Activated T-helper 9 cell treated with anti-CD3 and anti-CD28 coated beads, Interleukin-2, amount 50 U/mL, for 16 hours (primary cell): ENCODE measurements around the gene SIN3A.
"Not testable (repeated sequence)": the region's sequence is repeated elsewhere in the genome, so short reads cannot be mapped to it uniquely, and the experiment has no call there.

Experiments
- DNase-seq: peaks from one replicate; pipeline ENCODE4 v3.0.0-alpha.2; 2020; ENCODE audit warnings: low read depth

SIN3A gene

DNA sequence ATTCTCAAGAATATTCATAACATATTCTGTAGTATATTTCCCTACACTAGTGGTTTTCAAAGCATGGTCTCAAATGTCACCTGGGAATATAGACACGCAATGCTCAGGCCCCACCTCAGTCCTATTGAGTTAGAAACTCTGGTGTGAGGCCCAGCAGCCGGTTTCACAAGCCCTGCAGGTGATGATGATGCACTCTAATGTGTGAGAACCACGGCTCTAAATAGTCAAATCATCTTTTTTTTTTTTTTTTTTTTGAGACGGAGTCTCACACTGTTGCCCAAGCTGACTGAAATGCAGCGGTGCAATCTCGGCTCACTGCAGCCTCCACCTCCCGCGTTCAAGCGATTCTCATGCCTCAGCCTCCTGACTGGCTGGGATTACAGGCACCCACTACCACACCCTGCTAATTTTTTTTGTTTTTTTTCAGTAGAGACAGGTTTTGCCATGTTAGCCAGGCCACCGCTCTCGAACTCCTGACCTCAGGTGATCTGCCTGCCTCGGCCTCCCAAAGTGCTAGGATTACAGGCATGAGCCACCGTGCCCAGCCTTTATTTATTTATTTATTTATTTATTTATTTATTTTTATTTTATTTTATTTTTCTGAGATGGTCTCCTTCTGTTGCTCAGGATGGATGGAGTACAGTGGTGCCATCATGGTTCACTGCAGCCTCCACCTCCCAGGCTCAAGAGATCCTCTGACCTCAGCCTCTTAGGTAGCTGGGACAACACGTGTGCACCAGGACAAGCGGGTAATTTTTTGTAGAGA is 117.7 kb downstream of the SIN3A start:
- DNase-seq: not testable (repeated sequence)

GRCh38 chr15:75332093-75332492 is 119.4 kb downstream of the SIN3A start:
- not testable (repeated sequence) for DNase-seq

DNA sequence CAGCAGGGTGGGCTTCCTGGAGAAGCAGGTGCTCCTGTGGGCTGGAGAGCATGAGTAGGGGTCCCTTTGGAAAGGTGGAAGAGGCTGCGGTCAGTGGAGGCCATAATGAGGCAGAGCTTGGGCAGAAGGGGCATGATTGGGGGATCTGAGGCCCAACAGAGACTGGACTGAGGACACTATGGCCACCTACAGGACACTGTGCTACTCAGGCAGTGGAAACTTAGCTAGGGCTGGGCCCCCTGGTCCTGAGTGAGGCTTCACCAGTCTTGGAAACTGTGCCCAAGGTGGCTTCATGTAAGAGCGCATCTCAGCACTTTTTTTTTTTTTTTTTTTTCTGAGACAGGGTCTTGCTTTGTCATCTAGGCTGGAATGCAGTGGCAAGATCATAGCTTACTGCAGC is 121.9 kb downstream of the SIN3A start:
- no peak for DNase-seq

- DNase-seq: no peak
Measured at GRCh38 chr15:75328493-75329314, 122.8 kb downstream of the SIN3A start.

GRCh38 chr15:75327491-75327890 is 124.0 kb downstream of the SIN3A start:
- DNase-seq: no peak

- DNase-seq: no peak
Measured at GRCh38 chr15:75327005-75327404, 124.5 kb downstream of the SIN3A start.

GRCh38 chr15:75325922-75326321 is 125.6 kb downstream of the SIN3A start:
- DNase-seq: no peak

GRCh38 chr15:75321711-75322110 is 129.8 kb downstream of the SIN3A start:
- no peak for DNase-seq
